HG02870 (cell line): Measurements from ENCODE around the gene A2M.
"Not testable (repeated sequence)": the region's sequence is repeated elsewhere in the genome, so short reads cannot be mapped to it uniquely, and the experiment has no call there.

Source experiments
- ATAC-seq: cut with Tn5 transposase; IDR thresholded peaks from one replicate; pipeline ENCODE4 v1.9.1; 2021; ENCODE audit warnings: mild to moderate bottlenecking, moderate library complexity; ENCODE audit not compliant: unreplicated experiment

The A2M gene

GRCh38 chr12:9115731-9116559, at the start of gene A2M:
Gene A2M, minus strand, starts transcription at chr12:9115919. Its CDS starts 70 bp downstream, at chr12:9115849.
- no peak for ATAC-seq

DNA sequence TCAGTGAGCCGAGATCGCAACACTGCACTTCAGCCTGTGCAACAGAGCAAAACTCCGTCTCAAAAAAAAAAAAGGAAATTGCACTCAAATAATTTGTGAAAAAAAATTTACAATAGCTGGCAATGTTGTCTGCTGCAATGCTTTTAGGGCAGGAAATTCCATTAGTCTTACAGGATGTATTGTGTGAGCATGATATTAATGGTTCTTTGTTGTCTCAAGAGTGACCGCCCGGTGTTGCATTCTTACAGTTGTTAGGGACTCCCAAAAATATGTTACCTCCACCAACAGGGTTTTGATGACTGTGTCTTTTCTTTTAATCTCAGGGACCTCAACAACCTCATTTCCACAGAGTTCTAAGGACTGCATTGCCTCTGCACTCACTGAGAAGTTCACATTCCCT, 47.7 kb upstream of the A2M start:
- ATAC-seq, result no peak

GRCh38 chr12:9156119-9156518, 40.4 kb upstream of the A2M start:
- ATAC-seq, result no peak

GRCh38 chr12:9149372-9149771, 33.7 kb upstream of the A2M start:
- no peak for ATAC-seq

DNA sequence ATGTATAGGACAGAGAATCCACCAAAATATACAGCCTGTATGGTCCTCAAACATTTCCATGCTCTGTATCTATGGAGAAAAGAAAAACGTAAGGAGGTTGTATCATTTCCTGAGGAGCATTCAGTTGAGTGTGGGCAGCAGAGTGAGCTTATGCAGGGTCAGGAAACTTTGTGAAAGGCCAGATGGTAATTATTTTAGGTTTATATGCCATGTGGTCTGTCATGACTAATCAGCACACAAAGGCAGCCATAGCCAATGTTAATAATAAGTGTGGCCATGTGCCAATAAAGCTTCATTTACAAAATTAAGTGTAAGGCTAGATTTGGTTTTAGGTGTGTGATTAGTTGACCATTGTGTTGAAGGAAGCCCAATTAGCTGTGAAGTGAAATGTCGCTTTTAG, 33.2 kb upstream of the A2M start:
- no peak for ATAC-seq

- no peak for ATAC-seq
Observed at GRCh38 chr12:9147461-9147860, 31.7 kb upstream of the A2M start.

DNA sequence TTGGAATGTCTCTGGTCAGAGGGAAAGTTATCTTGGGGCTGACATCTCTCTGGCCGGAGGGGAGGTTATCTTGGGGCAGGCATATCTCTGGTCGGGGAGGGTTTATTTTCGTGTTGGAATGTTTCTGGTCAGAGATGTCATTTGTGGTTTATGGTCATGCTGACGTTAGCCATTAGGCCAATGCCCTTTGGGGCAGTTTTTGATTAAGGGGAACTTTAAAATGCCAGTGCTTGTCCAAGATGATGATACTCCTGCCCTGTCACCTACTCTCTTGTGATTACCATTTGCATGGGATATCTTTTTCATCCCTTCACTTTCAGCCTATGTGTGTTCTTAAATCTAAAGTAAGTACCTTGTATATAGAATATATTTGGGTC, 29.0 kb upstream of the A2M start:
- ATAC-seq, result no peak

DNA sequence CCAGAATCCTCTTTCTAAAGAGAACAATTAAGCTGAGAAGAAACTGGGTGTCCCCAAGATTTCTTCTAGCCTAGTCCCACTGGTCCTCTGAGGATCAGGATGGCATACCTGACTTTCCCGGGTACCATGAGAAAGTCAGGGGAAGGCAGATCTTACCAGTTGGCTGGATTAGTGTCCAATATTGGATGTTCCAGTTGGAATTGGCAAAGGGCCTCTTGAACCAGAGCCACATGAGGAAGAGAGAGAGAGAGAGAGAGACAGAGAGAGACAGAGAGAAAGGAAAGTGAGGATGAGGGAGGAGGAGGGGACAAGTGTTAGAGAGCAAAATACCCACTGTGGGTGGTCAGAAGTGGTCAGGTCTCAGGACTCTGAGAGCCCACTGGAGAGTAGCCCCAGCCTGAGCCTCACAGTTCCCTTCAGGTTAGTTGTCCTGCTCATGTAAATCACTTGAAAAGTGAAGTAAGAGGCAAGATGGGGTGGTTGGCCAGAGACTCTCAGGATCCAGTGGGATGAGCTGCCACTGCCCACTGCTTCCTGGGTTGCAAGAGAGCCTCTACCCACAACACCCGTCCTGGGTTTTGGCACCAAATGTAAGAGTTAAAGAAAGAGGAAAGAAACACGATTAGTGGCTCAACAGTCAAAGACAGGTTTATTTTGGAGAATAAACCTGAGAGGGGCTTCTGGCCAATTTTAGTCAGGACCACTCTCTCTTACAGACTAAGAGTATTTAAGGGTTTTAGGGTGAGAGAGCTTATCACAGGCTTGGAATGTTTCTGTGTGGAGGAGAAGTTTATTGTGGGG, 28.4 kb upstream of the A2M start:
- ATAC-seq, result no peak

- no peak for ATAC-seq
Observed at GRCh38 chr12:9143137-9143536, 27.4 kb upstream of the A2M start.

DNA sequence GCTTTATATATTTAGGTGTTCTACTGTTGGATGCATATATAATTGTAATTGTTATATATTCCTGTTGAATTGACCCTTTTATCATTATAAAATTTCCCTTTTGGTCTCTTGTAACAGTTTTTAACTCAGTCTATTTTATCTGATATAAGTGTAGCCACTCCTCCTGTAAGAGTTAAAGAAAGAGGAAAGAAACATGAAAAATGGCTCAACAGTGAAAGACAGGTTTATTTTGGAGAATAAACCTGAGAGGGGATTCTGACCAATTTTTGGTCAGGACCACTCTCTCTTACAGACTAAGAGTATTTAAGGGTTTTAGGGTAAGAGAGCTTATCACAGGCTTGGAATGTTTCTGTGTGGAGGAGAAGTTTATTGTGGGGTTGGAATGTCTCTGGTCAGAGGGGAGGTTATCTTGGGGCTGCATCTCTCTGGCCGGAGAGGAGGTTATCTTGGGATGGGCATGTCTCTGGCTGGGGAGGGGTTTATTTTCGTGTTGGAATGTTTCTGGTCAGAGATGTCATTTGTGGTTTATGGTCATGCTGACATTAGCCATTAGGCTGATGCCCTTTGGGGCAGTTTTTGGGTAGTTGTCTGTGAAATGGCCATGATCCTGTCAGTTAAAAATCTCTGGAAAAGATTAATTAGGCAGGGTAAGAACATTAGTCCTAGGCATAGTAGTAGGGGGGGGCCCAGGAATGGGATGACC, 24.0 kb upstream of the A2M start:
- ATAC-seq, result not testable (repeated sequence)

DNA sequence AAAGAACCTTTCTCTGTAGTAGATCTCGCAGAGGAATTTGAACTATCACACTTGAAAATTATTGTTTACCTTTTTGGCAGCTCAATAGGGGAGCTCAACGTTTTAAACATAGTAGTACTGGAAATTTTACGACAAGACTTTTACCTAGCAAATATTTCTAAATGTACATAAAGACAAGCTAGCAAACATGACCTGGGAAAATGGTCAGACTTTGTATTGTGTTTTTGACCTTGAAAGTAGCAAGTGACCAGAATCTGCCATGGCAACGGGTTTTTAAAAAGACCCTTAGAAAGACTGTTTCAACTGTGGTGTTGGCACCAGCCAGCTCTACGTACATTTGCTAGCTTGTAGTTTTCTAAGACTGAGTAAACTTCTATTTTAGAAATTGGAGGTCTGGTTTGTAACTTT, 20.2 kb upstream of the A2M start:
- ATAC-seq, result no peak

GRCh38 chr12:9134981-9135628, 19.4 kb upstream of the A2M start:
- ATAC-seq, result no peak

- no peak for ATAC-seq
Observed at GRCh38 chr12:9133216-9133916, 17.6 kb upstream of the A2M start.

GRCh38 chr12:9132008-9132535, 16.4 kb upstream of the A2M start:
- ATAC-seq, result no peak

- ATAC-seq, result no peak
Observed at GRCh38 chr12:9130244-9130643, 14.5 kb upstream of the A2M start.

GRCh38 chr12:9127936-9128663, 12.4 kb upstream of the A2M start:
- ATAC-seq, result no peak

GRCh38 chr12:9127484-9127883, 11.8 kb upstream of the A2M start:
- no peak for ATAC-seq

GRCh38 chr12:9124383-9125031, 8.8 kb upstream of the A2M start:
- no peak for ATAC-seq

DNA sequence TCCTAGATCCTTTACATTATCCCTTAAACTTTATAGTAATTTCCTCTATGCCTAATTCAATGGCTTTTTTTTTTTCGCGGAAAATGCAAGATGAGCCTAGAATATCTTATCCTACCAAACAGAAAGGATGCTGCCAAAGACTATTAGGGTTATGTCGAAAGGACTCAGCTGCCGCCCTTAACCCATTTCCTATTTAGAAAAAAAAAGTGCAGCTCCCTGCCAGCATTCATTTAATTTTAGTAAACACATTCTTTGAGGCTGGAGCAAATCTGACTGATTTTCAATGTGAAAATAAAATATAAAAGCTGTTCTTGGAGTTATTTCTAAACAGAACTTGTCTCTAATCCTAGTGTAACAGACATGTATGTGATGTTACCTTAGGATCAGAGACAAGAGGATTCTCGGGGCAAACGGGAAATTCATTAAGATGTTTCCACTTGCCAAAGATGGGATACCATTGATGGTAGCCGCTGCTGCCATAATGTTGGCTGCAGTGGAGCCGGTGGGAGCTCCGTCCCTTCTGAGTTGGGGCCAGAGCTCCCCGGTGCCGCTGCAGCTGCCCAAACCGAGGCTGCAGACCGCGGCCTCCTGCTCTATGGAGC, 8.2 kb upstream of the A2M start:
- no peak for ATAC-seq
